ENCODE measurements around the gene HAPLN1.
"Not testable (repeated sequence)": the region's sequence is repeated elsewhere in the genome, so short reads cannot be mapped to it uniquely, and the experiment has no call there.

HAPLN1 gene

DNA sequence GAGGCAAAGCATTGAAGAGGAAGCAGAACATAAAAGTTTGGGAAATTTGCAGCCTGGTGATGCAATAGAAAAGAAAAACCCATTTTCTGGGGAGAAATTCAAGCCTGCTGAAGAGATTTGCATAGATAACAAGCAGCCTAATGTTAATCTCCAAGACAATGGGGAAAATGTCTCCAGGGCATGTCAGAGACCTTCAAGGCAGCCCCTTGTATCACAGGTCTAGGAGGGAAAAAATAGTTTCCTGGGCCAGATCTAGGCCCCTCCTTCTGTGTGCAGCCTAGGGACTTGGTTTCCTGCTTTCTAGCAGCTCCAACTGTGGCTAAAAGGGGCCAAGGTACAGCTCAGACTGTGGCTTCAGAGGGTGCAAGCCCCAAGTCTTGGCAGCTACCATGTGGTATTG lies 14.4 kb upstream of the HAPLN1 start:
- DNase-seq; H3K27me3 ChIP-seq (ENCODE audit: insufficient read depth, low read length, poor library complexity); H3K9ac ChIP-seq (ENCODE audit: low read depth, low read length); H3K4me2 ChIP-seq (ENCODE audit: insufficient read depth, low read length); H3K79me2 ChIP-seq (ENCODE audit: insufficient read depth, low read length); H4K20me1 ChIP-seq (ENCODE audit: insufficient read depth, low read length); H3K36me3 ChIP-seq (ENCODE audit: insufficient read depth, low read length); ATAC-seq (ENCODE audit: insufficient read depth, low read depth); H3K27ac ChIP-seq (ENCODE audit: low read length); H2AFZ ChIP-seq (ENCODE audit: low read depth, low read length); H3K4me1 ChIP-seq (ENCODE audit: insufficient read depth, low read length); H3K4me3 ChIP-seq (ENCODE audit: low read depth in 1 of 2, low read length in 2 of 2); H3K9me3 ChIP-seq (ENCODE audit: insufficient read depth, low read length, severe bottlenecking): not testable (repeated sequence)

DNA sequence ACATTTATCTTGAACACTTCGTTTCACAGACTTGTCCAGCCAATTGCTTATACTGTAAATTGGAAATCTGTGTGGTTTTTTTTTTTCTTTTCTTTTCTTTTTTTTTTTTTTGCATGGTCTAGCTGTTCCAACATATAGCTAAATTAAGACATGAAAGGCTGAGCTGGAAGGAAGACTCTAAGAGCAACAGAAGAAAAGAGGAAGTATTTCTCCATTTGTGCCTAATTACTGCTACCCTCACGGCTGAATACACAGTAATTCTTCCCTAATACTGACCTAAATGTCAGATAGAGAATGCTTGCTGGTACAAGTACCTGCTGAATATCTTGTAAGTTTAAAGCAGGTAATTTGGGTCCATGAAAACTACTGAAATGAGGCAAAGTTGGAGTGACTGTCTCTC lies 11.0 kb upstream of the HAPLN1 start:
- H2AFZ ChIP-seq (ENCODE audit: low read depth, low read length): no peak overlapping the region
- ATAC-seq (ENCODE audit: insufficient read depth, low read depth) (no peak), DNase-seq (no peak)
- H3K4me2 ChIP-seq (ENCODE audit: insufficient read depth, low read length): no peak overlapping the region
- H4K20me1 ChIP-seq (ENCODE audit: insufficient read depth, low read length): no peaks in the 10 kb centered on the region
- no peaks in the 10 kb centered on the region for H3K4me1 ChIP-seq (ENCODE audit: insufficient read depth, low read length)
- H3K27ac ChIP-seq (ENCODE audit: low read length): no peak overlapping the region
- no peaks in the 10 kb centered on the region for H3K79me2 ChIP-seq (ENCODE audit: insufficient read depth, low read length)
- no peak overlapping the region for H3K4me3 ChIP-seq (ENCODE audit: low read depth in 1 of 2, low read length in 2 of 2)
- no peak overlapping the region for H3K9ac ChIP-seq (ENCODE audit: low read depth, low read length)
- no peaks in the 10 kb centered on the region for H3K27me3 ChIP-seq (ENCODE audit: insufficient read depth, low read length, poor library complexity)
- no peaks in the 10 kb centered on the region for H3K9me3 ChIP-seq (ENCODE audit: insufficient read depth, low read length, severe bottlenecking)
- TF ChIP-seq CTCF (IDR thresholded peaks at IDR 0.05; ENCODE audit: borderline replicate concordance, extremely low read depth, low read length, poor library complexity, severe bottlenecking): no peak
- no peak for TF ChIP-seq EZH2 (IDR thresholded peaks at IDR 0.05; ENCODE audit: borderline replicate concordance, low read depth, low read length, severe bottlenecking)
- H3K36me3 ChIP-seq (ENCODE audit: insufficient read depth, low read length): no peaks in the 10 kb centered on the region

DNA sequence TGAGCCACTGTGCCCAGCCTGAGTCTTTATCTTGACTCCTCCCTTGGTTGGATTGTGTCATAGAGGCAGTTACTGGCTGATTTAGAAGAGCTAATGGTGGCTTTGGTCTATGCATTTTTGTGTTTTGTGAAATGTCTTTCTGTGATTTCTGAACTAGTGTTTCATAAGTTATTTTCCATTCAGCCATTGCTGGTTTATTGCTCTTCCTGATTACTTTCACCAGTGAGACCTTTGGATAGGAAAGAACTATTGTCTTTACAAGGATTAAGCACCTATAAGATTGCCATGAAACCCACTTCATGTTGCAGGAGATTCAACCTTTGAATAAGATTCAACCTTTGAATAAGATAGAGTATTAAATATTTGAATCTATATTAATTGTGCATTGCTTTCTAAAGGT lies 8.7 kb upstream of the HAPLN1 start:
- no peak for ATAC-seq (ENCODE audit: insufficient read depth, low read depth)
- no peaks in the 10 kb centered on the region for H3K36me3 ChIP-seq (ENCODE audit: insufficient read depth, low read length)
- no peak overlapping the region for H2AFZ ChIP-seq (ENCODE audit: low read depth, low read length)
- no peak overlapping the region for H3K4me3 ChIP-seq (ENCODE audit: low read depth in 1 of 2, low read length in 2 of 2)
- no peak overlapping the region for H3K4me2 ChIP-seq (ENCODE audit: insufficient read depth, low read length)
- no peak for DNase-seq
- no peak overlapping the region for H3K9ac ChIP-seq (ENCODE audit: low read depth, low read length)
- no peak for TF ChIP-seq EZH2 (IDR thresholded peaks at IDR 0.05; ENCODE audit: borderline replicate concordance, low read depth, low read length, severe bottlenecking)
- TF ChIP-seq CTCF (IDR thresholded peaks at IDR 0.05; ENCODE audit: borderline replicate concordance, extremely low read depth, low read length, poor library complexity, severe bottlenecking): no peak
- no peak overlapping the region for H3K27ac ChIP-seq (ENCODE audit: low read length)
- no peaks in the 10 kb centered on the region for H3K79me2 ChIP-seq (ENCODE audit: insufficient read depth, low read length)
- H3K4me1 ChIP-seq (ENCODE audit: insufficient read depth, low read length): no peaks in the 10 kb centered on the region
- no peaks in the 10 kb centered on the region for H4K20me1 ChIP-seq (ENCODE audit: insufficient read depth, low read length)
- no peaks in the 10 kb centered on the region for H3K27me3 ChIP-seq (ENCODE audit: insufficient read depth, low read length, poor library complexity)
- no peaks in the 10 kb centered on the region for H3K9me3 ChIP-seq (ENCODE audit: insufficient read depth, low read length, severe bottlenecking)

DNA sequence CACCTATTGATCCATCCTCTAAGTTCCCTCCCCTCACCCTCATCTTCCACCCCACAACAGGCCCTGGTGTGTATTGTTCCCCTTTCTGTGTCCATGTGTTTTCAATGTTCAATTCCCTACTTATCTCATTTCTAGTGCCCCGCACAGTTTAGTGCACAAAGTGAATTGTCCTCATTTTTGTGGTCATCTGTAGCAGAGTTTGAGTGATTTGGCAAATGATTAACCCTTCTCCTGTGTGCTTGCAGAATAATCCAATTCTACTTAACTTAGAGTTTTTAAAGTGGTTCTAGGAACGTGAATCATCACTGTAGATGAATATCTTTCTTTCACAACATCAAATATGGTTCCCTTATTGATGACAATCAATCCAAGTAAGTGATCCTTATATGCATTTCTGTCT lies 6.3 kb upstream of the HAPLN1 start:
- Histone ChIP-seq H3K79me2 (ENCODE audit: insufficient read depth, low read length) (no peaks in the 10 kb centered on the region), H3K9ac (ENCODE audit: low read depth, low read length) (no peak overlapping the region), H3K4me2 (ENCODE audit: insufficient read depth, low read length) (no peak overlapping the region), H3K36me3 (ENCODE audit: insufficient read depth, low read length) (no peaks in the 10 kb centered on the region), H3K9me3 (ENCODE audit: insufficient read depth, low read length, severe bottlenecking) (no peaks in the 10 kb centered on the region), H3K27me3 (ENCODE audit: insufficient read depth, low read length, poor library complexity) (no peaks in the 10 kb centered on the region), H3K4me3 (ENCODE audit: low read depth in 1 of 2, low read length in 2 of 2) (no peak overlapping the region), H4K20me1 (ENCODE audit: insufficient read depth, low read length) (no peaks in the 10 kb centered on the region), H3K4me1 (ENCODE audit: insufficient read depth, low read length) (no peaks in the 10 kb centered on the region), H2AFZ (ENCODE audit: low read depth, low read length) (no peak overlapping the region), H3K27ac (ENCODE audit: low read length) (no peak overlapping the region)
- ATAC-seq (ENCODE audit: insufficient read depth, low read depth): no peak
- TF ChIP-seq EZH2 (IDR thresholded peaks at IDR 0.05; ENCODE audit: borderline replicate concordance, low read depth, low read length, severe bottlenecking): no peak
- no peak for TF ChIP-seq CTCF (IDR thresholded peaks at IDR 0.05; ENCODE audit: borderline replicate concordance, extremely low read depth, low read length, poor library complexity, severe bottlenecking)
- no peak for DNase-seq
